Astrocyte (in vitro differentiated cells and primary cell): ENCODE measurements around the gene ZSWIM2. TPM values are rescaled to one million over a fixed set of nuclear protein-coding genes. Genes with fewer than 3 reads are reported as not detected.

Experiments used
- DNase-seq: peaks from one replicate; pipeline ENCODE4 v3.0.0-alpha.2; 2010; ENCODE audit warnings: low read depth
- FAIRE-seq: peaks from 2 replicates; lab custom pipeline; 2011; peaks lifted over from hg19 to GRCh38; lab: Jason Lieb, UNC
- H2AFZ ChIP-seq: 2 replicates; pipeline ENCODE4 v1.6.0; 2012; ENCODE audit warnings: low read depth, low read length, inconsistent platforms
- H3K27ac ChIP-seq: 2 replicates; pipeline ENCODE4 v1.5.1; 2011; ENCODE audit warnings: low read depth, low read length, inconsistent platforms
- H3K27me3 ChIP-seq: 2 replicates; pipeline ENCODE4 v1.6.0; 2011; ENCODE audit warnings: low read length, inconsistent platforms; ENCODE audit not compliant: insufficient read depth
- H3K36me3 ChIP-seq: 2 replicates; pipeline ENCODE4 v1.5.1; 2011; ENCODE audit warnings: low read length, inconsistent platforms; ENCODE audit not compliant: insufficient read depth
- H3K4me1 ChIP-seq: 2 replicates; pipeline ENCODE4 v1.5.1; 2011; ENCODE audit warnings: low read length, inconsistent platforms; ENCODE audit not compliant: insufficient read depth
- H3K4me2 ChIP-seq: 2 replicates; pipeline ENCODE4 v1.6.0; 2012; ENCODE audit warnings: low read length, inconsistent platforms
- H3K4me3 ChIP-seq: 2 replicates; pipeline ENCODE4 v1.5.1; 2011; ENCODE audit warnings: low read depth, mild to moderate bottlenecking, low read length, inconsistent platforms; ENCODE audit not compliant: insufficient read depth
- H3K79me2 ChIP-seq: 2 replicates; pipeline ENCODE4 v1.6.0; 2012; ENCODE audit warnings: mild to moderate bottlenecking, low read length, inconsistent platforms; ENCODE audit not compliant: insufficient read depth
- H3K9ac ChIP-seq: 2 replicates; pipeline ENCODE4 v1.6.0; 2012; ENCODE audit warnings: mild to moderate bottlenecking, low read length, inconsistent platforms
- H3K9me3 ChIP-seq: 2 replicates; pipeline ENCODE4 v1.5.1; 2012; ENCODE audit warnings: low read depth, mild to moderate bottlenecking, low read length, inconsistent platforms; ENCODE audit not compliant: insufficient read depth
- H4K20me1 ChIP-seq: 2 replicates; pipeline ENCODE4 v1.6.0; 2012; ENCODE audit warnings: low read length, inconsistent platforms; ENCODE audit not compliant: insufficient read depth
- H3K27ac Mint-ChIP-seq: one replicate; pipeline ENCODE4 v1.8.0; 2021; ENCODE audit warnings: mild to moderate bottlenecking, mixed read lengths; ENCODE audit not compliant: unreplicated experiment
- H3K27me3 Mint-ChIP-seq: one replicate; pipeline ENCODE4 v1.8.0; 2021; ENCODE audit warnings: low read depth, mixed read lengths; ENCODE audit not compliant: unreplicated experiment
- H3K36me3 Mint-ChIP-seq: one replicate; pipeline ENCODE4 v1.8.0; 2021; ENCODE audit warnings: low read depth, mixed read lengths; ENCODE audit not compliant: unreplicated experiment
- H3K4me1 Mint-ChIP-seq: one replicate; pipeline ENCODE4 v1.8.0; 2021; ENCODE audit warnings: low read depth, mixed read lengths; ENCODE audit not compliant: unreplicated experiment
- H3K4me3 Mint-ChIP-seq: one replicate; pipeline ENCODE4 v1.8.0; 2021; ENCODE audit warnings: mild to moderate bottlenecking, moderate library complexity, mixed read lengths; ENCODE audit not compliant: unreplicated experiment
- H3K9me3 Mint-ChIP-seq: one replicate; pipeline ENCODE4 v1.8.0; 2021; ENCODE audit warnings: mild to moderate bottlenecking, mixed read lengths; ENCODE audit not compliant: unreplicated experiment
- CTCF ChIP-seq: IDR thresholded peaks from 2 replicates; pipeline ENCODE4 v1.5.1; 2011; ENCODE audit warnings: low read depth, mild to moderate bottlenecking, inconsistent platforms, low read length, moderate library complexity; ENCODE audit not compliant: insufficient read depth
- EZH2 ChIP-seq: IDR thresholded peaks from 2 replicates; pipeline ENCODE4 v1.6.1; 2012; ENCODE audit warnings: mild to moderate bottlenecking, low read length, inconsistent platforms; ENCODE audit not compliant: insufficient read depth
- total RNA-seq: library from RNA; stranded (reverse); gene quantifications from 2 replicates; pipeline ENCODE4 v1.2.1, GENCODE V29; 2021

ZSWIM2 gene
- total RNA-seq, 1 donor from 2014 or later, result not detected

- no peaks in the 10 kb centered on the region for H3K9me3 ChIP-seq
- no peak overlapping the region for H3K4me3 ChIP-seq
- H3K9ac ChIP-seq, result no peak overlapping the region
- H3K4me1 ChIP-seq, result no peaks in the 10 kb centered on the region
- peaks cover 7% of the 10 kb centered on the region for H3K4me1 Mint-ChIP-seq
- no peak overlapping the region for H3K4me2 ChIP-seq
- no peaks in the 10 kb centered on the region for H3K27me3 ChIP-seq
- no peak overlapping the region for H2AFZ ChIP-seq
- DNase-seq, result no peak
- no peak overlapping the region for H3K27ac ChIP-seq
- no peaks in the 10 kb centered on the region for H4K20me1 ChIP-seq
- no peak for FAIRE-seq
- no peak overlapping the region for H3K4me3 Mint-ChIP-seq
- no peaks in the 10 kb centered on the region for H3K36me3 Mint-ChIP-seq
- H3K36me3 ChIP-seq, result no peaks in the 10 kb centered on the region
- H3K9me3 Mint-ChIP-seq, result no peaks in the 10 kb centered on the region
- TF ChIP-seq EZH2, result no peak
- H3K27ac Mint-ChIP-seq, result no peak overlapping the region
- no peaks in the 10 kb centered on the region for H3K27me3 Mint-ChIP-seq
- H3K79me2 ChIP-seq, result no peaks in the 10 kb centered on the region
Observed at GRCh38 chr2:186889101-186889879, 40.3 kb upstream of the ZSWIM2 start.

- no peak overlapping the region for H3K9ac ChIP-seq
- H3K4me2 ChIP-seq, result no peak overlapping the region
- no peaks in the 10 kb centered on the region for H3K36me3 ChIP-seq
- no peak overlapping the region for H3K27ac ChIP-seq
- H3K9me3 ChIP-seq, result no peaks in the 10 kb centered on the region
- FAIRE-seq, result no peak
- no peak overlapping the region for H3K4me3 Mint-ChIP-seq
- DNase-seq, result no peak
- H3K4me1 Mint-ChIP-seq, result peaks cover 8% of the 10 kb centered on the region
- H3K27me3 ChIP-seq, result no peaks in the 10 kb centered on the region
- no peak overlapping the region for H2AFZ ChIP-seq
- no peaks in the 10 kb centered on the region for H4K20me1 ChIP-seq
- H3K4me3 ChIP-seq, result no peak overlapping the region
- peaks cover 3% of the 10 kb centered on the region for H3K9me3 Mint-ChIP-seq
- no peak for TF ChIP-seq EZH2
- no peak for TF ChIP-seq CTCF
- no peaks in the 10 kb centered on the region for H3K79me2 ChIP-seq
- no peaks in the 10 kb centered on the region for H3K36me3 Mint-ChIP-seq
- H3K27ac Mint-ChIP-seq, result no peak overlapping the region
- H3K27me3 Mint-ChIP-seq, result no peaks in the 10 kb centered on the region
- no peaks in the 10 kb centered on the region for H3K4me1 ChIP-seq
Observed at GRCh38 chr2:186887107-186888090, 38.4 kb upstream of the ZSWIM2 start.

- DNase-seq (no peak), FAIRE-seq (no peak)
- Histone ChIP-seq H3K79me2 (no peaks in the 10 kb centered on the region), H2AFZ (no peak overlapping the region), H3K4me3 (no peak overlapping the region), H3K9me3 (no peaks in the 10 kb centered on the region), H3K4me2 (no peak overlapping the region), H3K9ac (no peak overlapping the region), H4K20me1 (no peaks in the 10 kb centered on the region), H3K27me3 (no peaks in the 10 kb centered on the region), H3K36me3 (no peaks in the 10 kb centered on the region), H3K4me1 (no peaks in the 10 kb centered on the region), H3K27ac (no peak overlapping the region)
- no peak for TF ChIP-seq CTCF
- no peak for TF ChIP-seq EZH2
- Mint-ChIP-seq H3K4me3 (no peak overlapping the region), H3K4me1 (peaks cover 3% of the 10 kb centered on the region), H3K27me3 (no peaks in the 10 kb centered on the region), H3K9me3 (peaks cover 13% of the 10 kb centered on the region), H3K36me3 (no peaks in the 10 kb centered on the region), H3K27ac (no peak overlapping the region)
Observed at GRCh38 chr2:186884587-186884986, 35.6 kb upstream of the ZSWIM2 start.
